ENCODE measurements around the gene ACOX2. TPM values are rescaled to one million over a fixed set of nuclear protein-coding genes. Genes with fewer than 3 reads are reported as not detected.

The ACOX2 gene
- total and polyA plus RNA-seq, 2 of the 8 experiments (the other 6 are each of a cell fraction or from before 2014, with no cell fraction given) = 3.2 to 9.2 TPM

DNA sequence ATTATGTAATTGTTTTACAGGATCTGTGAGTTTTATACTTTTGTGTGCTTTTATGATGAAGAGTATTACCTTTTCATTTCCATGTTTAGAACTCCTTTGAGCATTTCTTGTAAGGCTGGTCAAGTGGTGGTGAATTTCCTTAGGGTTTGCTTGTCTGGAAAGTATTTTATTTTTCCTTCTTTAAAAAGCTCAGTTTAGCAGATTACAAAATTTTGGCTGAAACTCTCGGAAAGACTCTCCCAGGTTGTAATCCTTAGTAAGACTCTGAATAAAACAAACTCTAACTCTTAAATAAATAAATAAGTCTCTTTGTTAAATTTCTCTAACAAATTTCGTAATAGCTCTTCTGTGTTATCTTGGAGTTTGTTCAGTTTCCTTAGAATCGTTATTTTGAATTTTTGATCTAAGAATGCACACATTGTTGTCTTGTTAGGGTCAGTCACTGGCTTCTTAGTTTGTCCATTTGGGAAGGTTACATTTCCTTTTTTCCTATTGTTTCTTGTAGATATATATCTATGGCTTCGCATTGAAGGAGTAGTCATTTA is 14.7 kb upstream of the ACOX2 start:
- WGBS, 2 experiments (ENCODE audit: extremely low coverage in 1 of 2, insufficient coverage in 1 of 2, insufficient read length in 1 of 2, insufficient replicate concordance in 2 of 2, low coverage in 1 of 2, low lambda C conversion rate in 2 of 2, missing lambda C conversion rate in 1 of 2) = 87% methylated on average over 4 of the region's 4 CpGs; no CpG with 5 or more reads in 1 of the 2 experiments
- Histone ChIP-seq H3K9me3 (ENCODE audit: insufficient read depth in 2 of 2, low read depth in 1 of 2, low read length in 1 of 2) (peaks cover 0 to 5% of the 10 kb centered on the region in 2 experiments; a peak in 2 of 4 replicates), H2BK12ac (ENCODE audit: low read depth, low read length) (no peak overlapping the region), H3K36me3 (ENCODE audit: control insufficient read depth in 2 of 4, insufficient read depth in 4 of 4, low read length in 3 of 4) (no peaks in the 10 kb centered on the region), H4K91ac (replicated peaks; ENCODE audit: insufficient read length, low read length) (no peak overlapping the region), H3K4me1 (replicated peaks in 1 of 4; ENCODE audit: control insufficient read depth in 3 of 4, insufficient read depth in 4 of 4, low read length in 3 of 4) (peaks cover 0 to 1% (median under 1%) of the 10 kb centered on the region in 4 experiments; a peak in 3 of 7 replicates), H3K27ac (ENCODE audit: low read depth, low read length) (no peak overlapping the region), H3K4me3 (ENCODE audit: extremely low read depth in 1 of 4, insufficient read depth in 2 of 4, low read depth in 3 of 4, low read length in 4 of 4) (no peak overlapping the region), H2BK15ac (ENCODE audit: low read length) (no peak overlapping the region), H3K23ac (ENCODE audit: insufficient read length) (no peak overlapping the region), H3K4ac (replicated peaks; ENCODE audit: insufficient read length, low read depth, low read length) (no peak overlapping the region), H3K23me2 (ENCODE audit: low read depth, low read length) (no peaks in the 10 kb centered on the region), H4K8ac (ENCODE audit: extremely low read depth, insufficient read depth, low read length) (no peak overlapping the region), H4K20me1 (replicated peaks in 1 of 2; ENCODE audit: control insufficient read depth in 1 of 2, insufficient read depth in 2 of 2, low read length in 2 of 2) (no peaks in the 10 kb centered on the region), H3K4me2 (ENCODE audit: insufficient read depth in 1 of 2, low read depth in 2 of 2, low read length in 2 of 2) (no peak overlapping the region), H3K18ac (ENCODE audit: extremely low read depth, low read length) (no peak overlapping the region), H4K5ac (ENCODE audit: insufficient read length, low read depth, low read length) (no peak overlapping the region), H3K56ac (replicated peaks; ENCODE audit: insufficient read length, low read depth, low read length) (no peak overlapping the region), H3K27me3 (replicated peaks in 1 of 4; ENCODE audit: control insufficient read depth in 3 of 4, extremely low read depth in 1 of 4, insufficient read depth in 3 of 4, low read length in 3 of 4) (no peaks in the 10 kb centered on the region), H3K79me1 (ENCODE audit: low read depth, low read length) (no peaks in the 10 kb centered on the region), H2BK20ac (ENCODE audit: low read length) (no peak overlapping the region), H2BK5ac (ENCODE audit: low read depth, low read length) (no peak overlapping the region), H2AFZ (ENCODE audit: low read length) (no peak overlapping the region), H3K14ac (ENCODE audit: insufficient read length) (no peak overlapping the region), H2AK5ac (ENCODE audit: low read depth, low read length) (no peak overlapping the region), H2BK120ac (replicated peaks; ENCODE audit: low read depth, low read length) (no peak overlapping the region), H3K79me2 (ENCODE audit: control insufficient read depth in 1 of 2, insufficient read depth in 2 of 2, low read length in 2 of 2) (no peaks in the 10 kb centered on the region), H3K9ac (replicated peaks in 1 of 4; ENCODE audit: extremely low read depth in 1 of 4, low read depth in 3 of 4, low read length in 3 of 4) (no peak overlapping the region)
- CTCF ChIA-PET (ENCODE audit: partially characterized antibody) = interaction anchor here (1.4 kb wide), 1 partner anchor 88 kb away, joined by 3 read pairs; no protein-coding TSS in a partner anchor
- no peak for FAIRE-seq
- POLR2A ChIA-PET (ENCODE audit: partially characterized antibody) = no interaction called here
- DNase-seq (ENCODE audit: low read depth in 1 of 2, low spot score in 2 of 2) = no peak
- no peak for TF ChIP-seq SUZ12 (IDR thresholded peaks at IDR 0.05; ENCODE audit: low read length)
- TF ChIP-seq EP300 (IDR thresholded peaks at IDR 0.05; ENCODE audit: borderline replicate concordance in 1 of 2, low read depth in 2 of 2, low read length in 2 of 2) = no peak
- TF ChIP-seq RNF2 (IDR thresholded peaks at IDR 0.05; ENCODE audit: borderline replicate concordance, low read depth, low read length, missing control alignments, poor library complexity, severe bottlenecking) = no peak
- no peak for TF ChIP-seq ASH2L (IDR thresholded peaks at IDR 0.05; ENCODE audit: low read length)
- TF ChIP-seq, protein P1, sequence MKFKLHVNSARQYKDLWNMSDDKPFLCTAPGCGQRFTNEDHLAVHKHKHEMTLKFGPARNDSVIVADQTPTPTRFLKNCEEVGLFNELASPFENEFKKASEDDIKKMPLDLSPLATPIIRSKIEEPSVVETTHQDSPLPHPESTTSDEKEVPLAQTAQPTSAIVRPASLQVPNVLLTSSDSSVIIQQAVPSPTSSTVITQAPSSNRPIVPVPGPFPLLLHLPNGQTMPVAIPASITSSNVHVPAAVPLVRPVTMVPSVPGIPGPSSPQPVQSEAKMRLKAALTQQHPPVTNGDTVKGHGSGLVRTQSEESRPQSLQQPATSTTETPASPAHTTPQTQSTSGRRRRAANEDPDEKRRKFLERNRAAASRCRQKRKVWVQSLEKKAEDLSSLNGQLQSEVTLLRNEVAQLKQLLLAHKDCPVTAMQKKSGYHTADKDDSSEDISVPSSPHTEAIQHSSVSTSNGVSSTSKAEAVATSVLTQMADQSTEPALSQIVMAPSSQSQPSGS (IDR thresholded peaks at IDR 0.05; ENCODE audit: low read length) = no peak
- TF ChIP-seq, protein P2, sequence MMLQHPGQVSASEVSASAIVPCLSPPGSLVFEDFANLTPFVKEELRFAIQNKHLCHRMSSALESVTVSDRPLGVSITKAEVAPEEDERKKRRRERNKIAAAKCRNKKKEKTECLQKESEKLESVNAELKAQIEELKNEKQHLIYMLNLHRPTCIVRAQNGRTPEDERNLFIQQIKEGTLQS (IDR thresholded peaks at IDR 0.05; ENCODE audit: insufficient read depth, low read depth, low read length) = no peak

All from H1 (cell line).